Testis (tissue), 3 donors: ENCODE results near the gene TBC1D10A. TPM values are rescaled to one million over a fixed set of nuclear protein-coding genes. Genes with fewer than 3 reads are reported as not detected.

ENCODE experiments used
- DNase-seq: peaks from one replicate; pipeline ENCODE4 v3.0.0-alpha.2; 2019
- H3K27ac ChIP-seq, 2 donors: fragments of 200-600 bp; sonication (generic); one replicate each; pipeline ENCODE4 v1.5.1; 2019
- H3K27me3 ChIP-seq: fragments of 200-600 bp; sonication (generic); one replicate; pipeline ENCODE4 v1.5.1; 2019
- H3K36me3 ChIP-seq: fragments of 200-600 bp; sonication (generic); one replicate; pipeline ENCODE4 v1.5.1; 2017; ENCODE audit warnings: low read depth; ENCODE audit errors: missing control alignments
- H3K4me1 ChIP-seq: fragments of 200-600 bp; sonication (generic); one replicate; pipeline ENCODE4 v1.5.1; 2019
- H3K4me3 ChIP-seq, 2 donors: fragments of 200-600 bp; sonication (generic); one replicate each; pipeline ENCODE4 v1.5.1; 2017 to 2019
- H3K9me3 ChIP-seq: fragments of 200-600 bp; sonication (generic); one replicate; pipeline ENCODE4 v1.5.1; 2017
- CTCF ChIP-seq, 3 experiments: fragments of 450-650 bp in 2 of 3; fragments of 200-600 bp in 1 of 3; sonication (generic) in 1 of 3; IDR thresholded peaks; one replicate each; pipeline ENCODE4 v1.5.1; 2016 to 2019; ENCODE audit warnings: antibody characterized with exemption in 3 of 3, mild to moderate bottlenecking in 2 of 3, moderate library complexity in 1 of 3
- POLR2A ChIP-seq: fragments of 450-650 bp; IDR thresholded peaks from one replicate; pipeline ENCODE4 v1.6.1; 2017; ENCODE audit warnings: antibody characterized with exemption, mild to moderate bottlenecking, moderate library complexity
- WGBS, 2 donors: methylation state at CpG; one replicate each; pipeline ENCODE4 v1.1.5; 2018; 5-methylcytosine and 5-hydroxymethylcytosine counted together
- intact Hi-C: fragments of 100-400 bp; cut with DNase I; formaldehyde crosslinking; loops from one replicate; pipeline ENCODE4 v1.15.1; 2023; ENCODE audit warnings: low total_unique reads
- polyA plus RNA-seq: library from polyadenylated mRNA; stranded (reverse); fragments of 350-450 nt; fragmentation: Illumina TruSeq; extraction: RNeasy Lipid Tissue Mini Kit (QIAGEN cat#74804); gene quantifications from one replicate; pipeline ENCODE4 v1.2.3, GENCODE V29; 2014; ENCODE audit warnings: low read depth, low replicate concordance; ENCODE audit not compliant: insufficient read depth
- total RNA-seq, 2 donors: library from RNA; depleted of rRNA; stranded (reverse); fragments of >200 nt; gene quantifications; one replicate each; pipeline ENCODE4 v1.2.3, GENCODE V29; 2016

TBC1D10A gene
- total and polyA plus RNA-seq, 3 donors from 2014 or later: 48.4 to 79.1 (median 51.0) TPM

DNA sequence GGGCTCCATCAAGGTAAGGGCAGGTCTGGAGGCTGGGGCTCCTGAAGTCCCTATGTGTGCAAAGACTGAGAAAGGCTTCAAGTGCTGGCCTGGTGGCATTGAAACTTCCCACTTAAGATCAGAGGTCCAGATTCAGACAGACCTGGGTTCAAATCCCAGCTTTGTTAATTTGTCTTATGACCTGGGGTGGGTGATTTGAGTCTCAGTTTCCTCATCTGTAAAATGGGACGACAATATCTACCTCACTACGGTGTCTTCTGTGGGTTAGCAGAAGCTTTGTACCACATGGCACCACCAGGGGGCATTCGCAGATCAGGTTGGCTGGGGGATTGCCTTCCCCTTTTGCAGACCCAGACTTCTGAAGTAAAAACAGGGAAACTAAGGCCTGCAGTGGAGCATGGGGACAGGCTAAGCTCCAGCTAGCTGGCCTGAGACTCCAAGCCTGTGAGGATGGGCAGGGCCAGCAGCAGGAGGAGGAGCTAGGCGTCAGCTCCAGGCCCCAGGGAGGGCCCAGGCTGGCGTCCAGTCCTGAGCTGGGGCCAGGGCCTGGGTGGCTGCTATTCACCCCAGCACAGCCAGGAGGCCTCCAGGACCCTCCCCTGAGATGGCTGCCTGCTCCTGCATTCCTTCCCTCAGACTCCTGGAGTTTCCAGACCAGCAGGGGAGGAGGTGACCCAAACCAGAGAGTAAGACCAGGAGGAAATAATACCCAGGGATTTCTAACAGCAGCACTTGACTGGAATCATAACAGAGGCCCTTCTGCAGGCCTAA is 38.9 kb downstream of the TBC1D10A start:
- Histone ChIP-seq H3K27ac (peak overlapping the region; percentile 85), H3K9me3 (no peaks in the 10 kb centered on the region), H3K36me3 (no peaks in the 10 kb centered on the region), H3K4me3 (peak overlapping the region in 1 of 2 donors; percentile 90), H3K4me1 (peaks cover 35% of the 10 kb centered on the region), H3K27me3 (no peaks in the 10 kb centered on the region)
- DNase-seq: peak; percentile 91
- WGBS, 2 donors: 20 to 35% methylated on average over 5 of the region's 5 CpGs
- TF ChIP-seq POLR2A (no peak), CTCF (IDR thresholded peaks at IDR 0.05) (peak; percentile 66 to 89 (median 67))
- intact Hi-C loops: loop anchor here (2.0 kb wide), 1 partner anchor 103 kb away; no protein-coding TSS in a partner anchor

DNA sequence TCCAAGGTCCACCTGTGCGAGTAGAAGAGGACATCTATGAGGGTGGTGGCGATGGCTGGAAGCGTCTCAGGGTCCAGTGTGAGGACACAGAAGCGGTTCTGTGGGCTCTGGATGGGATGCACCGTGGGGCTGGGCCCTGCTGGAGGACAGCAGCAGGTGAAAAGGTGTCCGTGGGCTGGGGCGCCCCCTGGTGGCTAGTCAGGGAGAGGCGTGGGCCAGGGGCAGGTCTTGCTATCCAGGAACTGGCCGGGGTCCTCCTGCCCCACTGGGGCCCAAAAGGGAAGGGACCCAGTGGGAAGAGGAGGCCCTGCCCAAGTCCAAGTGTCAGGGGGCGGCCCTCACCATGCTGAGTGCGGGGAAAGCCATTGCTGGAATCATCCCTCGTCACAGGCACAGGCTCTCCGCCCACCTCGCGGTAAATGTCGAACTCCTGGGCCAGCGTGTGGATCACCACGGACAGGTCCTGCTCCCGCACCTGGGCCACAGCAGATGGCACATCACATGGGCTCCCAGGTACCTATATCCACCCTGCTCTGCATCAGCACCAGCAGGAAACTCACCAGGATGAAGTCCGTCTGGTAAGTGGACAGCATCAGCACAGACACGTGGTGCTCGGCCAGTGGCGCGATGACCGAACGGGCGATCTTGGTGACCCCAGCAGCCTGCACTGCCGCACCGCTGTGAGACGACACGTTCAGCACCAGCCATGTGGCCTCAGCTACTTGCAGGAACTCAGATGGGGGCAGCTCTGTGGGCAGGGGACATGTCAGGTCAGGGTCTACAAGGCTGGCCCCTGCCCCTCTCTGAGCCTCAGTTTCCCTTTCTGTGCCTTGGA is 39.7 kb downstream of the TBC1D10A start:
- H3K4me3 ChIP-seq: no peak overlapping the region
- intact Hi-C loops: loop anchor here (2.0 kb wide), 1 partner anchor 104 kb away; no protein-coding TSS in a partner anchor
- WGBS, 2 donors: 68 to 73% methylated on average over 19 to 31 of the region's 31 CpGs
- peaks cover 35% of the 10 kb centered on the region for H3K4me1 ChIP-seq
- DNase-seq: peak; percentile 80
- TF ChIP-seq POLR2A (no peak), CTCF (IDR thresholded peaks at IDR 0.05) (peak; percentile 84 to 94 (median 90))
- no peaks in the 10 kb centered on the region for H3K36me3 ChIP-seq
- H3K27ac ChIP-seq: no peak overlapping the region
- H3K9me3 ChIP-seq: no peaks in the 10 kb centered on the region
- no peaks in the 10 kb centered on the region for H3K27me3 ChIP-seq

GRCh38 chr22:30286331-30286730 is 40.4 kb downstream of the TBC1D10A start:
- H3K27ac ChIP-seq: no peak overlapping the region
- intact Hi-C loops: loop anchor here (2.0 kb wide), 1 partner anchor 104 kb away; no protein-coding TSS in a partner anchor

DNA sequence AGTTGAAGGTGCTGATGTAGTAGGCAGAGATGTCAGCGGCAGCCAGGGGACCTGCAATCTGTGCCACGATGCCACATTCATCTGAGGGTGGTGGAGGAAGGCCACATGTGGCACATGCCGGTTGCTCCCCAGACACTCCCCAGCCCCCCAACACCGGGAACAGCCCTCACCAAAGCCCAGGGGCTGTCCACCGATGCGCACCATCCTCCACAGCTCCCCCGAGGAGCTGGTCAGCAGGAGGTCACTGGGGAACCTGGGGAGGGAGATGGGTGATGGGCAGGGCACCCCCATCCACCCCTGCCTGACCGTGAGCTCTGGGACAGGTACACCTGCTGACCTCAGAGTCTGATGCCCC is 40.9 kb downstream of the TBC1D10A start:
- DNase-seq: no peak
- no peaks in the 10 kb centered on the region for H3K27me3 ChIP-seq
- H3K4me1 ChIP-seq: peaks cover 23% of the 10 kb centered on the region
- intact Hi-C loops: loop anchor here (2.0 kb wide), 1 partner anchor 105 kb away; no protein-coding TSS in a partner anchor
- TF ChIP-seq POLR2A (no peak), CTCF (IDR thresholded peaks at IDR 0.05) (no peak)
- H3K36me3 ChIP-seq: no peaks in the 10 kb centered on the region
- 74 to 93% methylated on average over 4 to 8 of the region's 8 CpGs for WGBS, 2 donors
- no peak overlapping the region for H3K27ac ChIP-seq
- H3K9me3 ChIP-seq: no peaks in the 10 kb centered on the region
- H3K4me3 ChIP-seq: no peak overlapping the region

More at GRCh38 chr22:30286331-30286730, 40.4 kb downstream of the TBC1D10A start:
- no peaks in the 10 kb centered on the region for H3K9me3 ChIP-seq
- no peaks in the 10 kb centered on the region for H3K36me3 ChIP-seq
- no peaks in the 10 kb centered on the region for H3K27me3 ChIP-seq
- no peak for TF ChIP-seq POLR2A
- TF ChIP-seq CTCF (IDR thresholded peaks at IDR 0.05): no peak
- DNase-seq: no peak
- H3K4me1 ChIP-seq: peaks cover 28% of the 10 kb centered on the region
- 71 to 77% methylated on average over 4 to 5 of the region's 5 CpGs for WGBS, 2 donors
- no peak overlapping the region for H3K4me3 ChIP-seq
